Stimulated activated CD8-positive, alpha-beta memory T cell treated with anti-CD3 and anti-CD28 coated beads, Interleukin-15, amount 100 ng/mL, for 1 hour (primary cell): Measurements from ENCODE around the gene NR0B2.
"Not testable (repeated sequence)": the region's sequence is repeated elsewhere in the genome, so short reads cannot be mapped to it uniquely, and the experiment has no call there.

ENCODE experiments used
- DNase-seq: peaks from one replicate; pipeline ENCODE4 v3.0.0-alpha.2; 2020; ENCODE audit warnings: low read depth

The NR0B2 gene

DNA sequence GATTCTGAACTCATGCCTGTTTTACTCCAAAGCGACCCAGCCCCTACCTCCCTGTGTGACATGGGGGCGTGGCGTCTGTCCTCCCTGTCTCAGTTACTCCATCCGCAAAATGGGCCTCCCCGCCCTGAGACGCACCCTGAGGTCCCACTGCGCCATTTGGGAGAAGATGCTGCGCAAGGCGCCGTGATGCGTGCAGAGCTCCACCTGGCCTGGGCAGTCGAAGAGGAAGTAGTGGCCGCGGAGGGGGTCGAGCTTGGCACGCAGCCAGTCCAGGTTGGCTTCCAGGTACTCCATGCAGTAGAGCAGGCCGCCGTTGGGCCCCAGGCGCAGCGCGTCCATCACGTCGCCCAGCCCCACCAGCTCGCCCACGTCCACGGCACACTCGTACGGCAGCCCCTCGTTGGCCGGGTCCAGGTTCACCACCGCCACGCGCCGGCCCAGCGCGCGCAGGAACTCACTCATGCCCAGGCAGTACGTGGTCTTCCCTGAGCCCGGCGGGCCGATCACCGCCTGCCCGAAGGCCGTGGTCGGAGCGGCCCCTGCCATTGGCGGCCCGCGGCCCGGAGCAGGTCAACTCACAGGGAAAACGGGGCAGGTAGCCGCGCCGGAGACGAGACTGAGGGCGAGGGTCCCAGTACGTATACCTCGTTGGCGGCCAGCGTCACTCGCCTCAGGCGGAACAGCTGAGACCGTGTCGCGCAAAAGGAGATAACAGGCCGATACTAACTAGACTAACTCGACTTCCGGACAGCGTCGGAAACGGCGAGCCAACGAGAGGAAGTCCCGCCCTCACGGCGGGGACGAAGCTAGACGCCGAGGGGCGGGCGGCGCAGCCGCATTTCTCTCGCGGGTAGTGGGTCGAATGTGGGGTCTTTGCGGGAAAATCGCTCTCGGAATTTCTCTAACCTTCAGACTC, 24.0 kb downstream of the NR0B2 start, which contains the start of gene GPN2:
GPN2 (minus strand) TSS at position 733 of the 916 bp plus-strand sequence; CDS start at position 546, 187 bp downstream.
- peak; percentile 52 for DNase-seq

- DNase-seq, result no peak
Observed at GRCh38 chr1:26888231-26888630, 25.5 kb downstream of the NR0B2 start.

DNA sequence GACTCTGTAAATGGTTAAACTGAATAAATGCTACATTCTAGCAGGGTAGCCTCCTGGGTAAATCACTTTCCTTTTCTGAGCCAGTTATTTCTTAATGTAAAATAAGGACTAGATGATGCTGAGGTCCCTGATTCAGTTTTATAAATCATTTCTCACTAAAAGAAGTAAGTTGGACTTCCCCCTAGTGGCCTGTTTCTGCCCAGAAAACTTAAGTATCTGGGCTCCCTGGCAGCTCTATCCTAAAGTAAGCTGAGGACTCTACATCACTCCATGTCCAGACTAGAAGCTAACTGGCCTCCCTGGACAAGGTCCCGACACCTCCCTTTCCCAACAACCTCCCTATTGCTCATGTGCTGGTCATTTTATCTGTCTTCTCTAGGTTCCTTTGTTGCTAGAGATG, 26.6 kb downstream of the NR0B2 start:
- DNase-seq, result no peak

DNA sequence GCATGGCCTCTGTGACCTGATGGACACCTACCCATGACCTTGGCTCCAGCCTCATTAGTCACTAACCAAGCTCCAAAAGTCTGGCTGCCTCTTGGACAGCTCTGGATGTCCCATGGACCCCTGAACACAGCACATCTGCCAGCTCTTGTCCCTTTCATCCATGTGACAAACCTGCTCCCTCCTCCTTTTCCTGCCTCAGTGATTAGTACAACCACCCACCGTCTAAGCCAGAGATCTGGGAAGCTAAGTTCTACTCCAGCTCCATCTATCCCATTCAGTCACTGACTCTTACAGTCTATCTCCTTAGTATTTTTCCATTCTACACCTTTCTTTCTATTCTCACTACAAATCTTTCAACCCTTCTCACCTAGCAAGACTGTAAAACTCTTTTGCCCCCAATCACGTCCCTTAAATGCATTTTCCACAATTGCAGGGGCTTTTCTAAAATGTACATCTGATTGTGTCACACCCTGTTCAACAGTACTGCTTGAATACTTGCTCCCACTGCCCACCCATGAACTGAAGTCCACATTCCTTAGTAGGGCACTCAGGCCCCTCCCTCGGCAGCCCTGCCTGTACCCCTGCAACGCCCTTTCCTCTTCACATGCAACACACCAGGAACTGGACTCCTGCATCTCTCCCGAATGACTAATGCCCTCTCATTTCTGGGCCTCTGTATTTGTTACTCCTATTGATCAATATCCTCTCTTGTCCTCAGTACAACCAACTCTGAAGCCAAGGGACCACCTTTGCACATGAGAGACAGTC, 30.9 kb downstream of the NR0B2 start:
- no peak for DNase-seq

DNA sequence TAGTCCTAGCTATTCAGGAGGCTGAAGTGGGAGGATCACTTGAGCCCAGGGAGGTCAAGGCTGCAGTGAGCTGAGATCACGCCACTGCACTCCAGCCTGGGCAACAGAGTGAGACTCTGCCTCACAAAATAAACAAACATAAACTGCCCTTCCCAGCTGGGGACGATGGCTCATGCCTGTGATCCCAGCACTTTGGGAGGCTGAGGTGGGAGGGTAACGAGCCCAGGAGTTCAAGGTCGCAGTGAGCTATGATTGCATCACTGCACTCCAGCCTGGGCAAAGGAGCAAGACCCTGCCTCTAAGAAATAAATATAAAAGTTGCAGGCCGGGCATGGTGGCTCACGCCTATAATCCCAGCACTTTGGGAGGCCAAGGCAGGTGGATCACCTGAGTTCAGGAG, 32.2 kb downstream of the NR0B2 start:
- not testable (repeated sequence) for DNase-seq

GRCh38 chr1:26879793-26880192, 34.0 kb downstream of the NR0B2 start:
- no peak for DNase-seq

- DNase-seq, result no peak
Observed at GRCh38 chr1:26877326-26877725, 36.4 kb downstream of the NR0B2 start.

- no peak for DNase-seq
Observed at GRCh38 chr1:26874896-26875295, 38.9 kb downstream of the NR0B2 start.

DNA sequence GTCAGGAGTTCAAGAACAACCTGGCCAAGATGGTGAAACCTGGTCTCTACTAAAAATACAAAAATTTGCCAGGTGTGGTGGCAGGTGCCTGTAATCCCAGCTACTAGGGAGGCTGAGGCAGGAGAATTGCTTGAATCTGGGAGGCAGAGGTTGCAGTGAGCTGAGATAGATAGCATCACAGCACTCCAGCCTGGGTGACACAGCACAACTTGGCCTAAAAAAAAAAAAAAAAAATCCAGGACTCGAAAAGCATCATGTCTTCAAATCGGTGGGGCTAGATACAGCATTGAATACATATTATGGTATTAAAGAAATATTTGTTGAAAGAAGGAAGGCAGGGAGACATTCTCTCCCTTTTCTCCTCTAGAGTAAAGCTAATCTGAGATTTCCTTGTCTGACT, 40.7 kb downstream of the NR0B2 start:
- DNase-seq, result not testable (repeated sequence)

- DNase-seq, result peak; percentile 78
Observed at GRCh38 chr1:26864610-26865480, 48.9 kb downstream of the NR0B2 start.

- DNase-seq, result no peak
Observed at GRCh38 chr1:26863685-26864077, 50.1 kb downstream of the NR0B2 start.

GRCh38 chr1:26862781-26863684, 50.7 kb downstream of the NR0B2 start, which contains the start of gene SFN:
Gene SFN (plus strand): TSS chr1:26863149. CDS start chr1:26863213, 64 bp downstream.
- DNase-seq, result no peak

DNA sequence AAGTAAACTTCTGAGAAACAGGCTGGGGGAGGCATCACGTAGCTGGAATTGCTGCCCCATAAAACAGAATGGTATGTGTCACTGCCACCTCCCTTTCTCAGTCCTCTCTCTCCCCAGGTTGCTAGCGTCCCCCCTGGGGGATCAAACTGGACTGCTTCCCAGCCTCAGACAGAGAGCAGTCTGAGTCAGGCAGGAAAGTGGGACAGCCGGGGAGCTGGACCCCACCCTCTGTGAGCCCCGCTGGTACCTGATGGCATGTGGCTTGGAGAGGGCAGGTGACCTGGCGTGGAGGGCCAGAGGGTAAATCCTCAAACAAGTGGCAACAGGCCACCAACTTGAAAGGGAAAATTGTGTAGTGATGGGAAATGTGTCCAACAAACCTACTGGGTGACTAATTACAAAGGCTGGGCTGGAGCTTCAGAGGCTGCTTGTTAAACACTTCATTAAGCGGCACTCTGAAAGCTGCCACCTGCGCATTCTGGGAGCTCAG, 51.8 kb downstream of the NR0B2 start:
- no peak for DNase-seq
